Middle frontal gyrus (tissue), 1 donor: ENCODE data around the gene STEAP4.

ENCODE experiments used
- DNase-seq: peaks from one replicate; pipeline ENCODE4 v3.0.0-alpha.2; 2015; ENCODE audit warnings: low spot score; ENCODE audit errors: extremely low spot score

STEAP4 gene

DNA sequence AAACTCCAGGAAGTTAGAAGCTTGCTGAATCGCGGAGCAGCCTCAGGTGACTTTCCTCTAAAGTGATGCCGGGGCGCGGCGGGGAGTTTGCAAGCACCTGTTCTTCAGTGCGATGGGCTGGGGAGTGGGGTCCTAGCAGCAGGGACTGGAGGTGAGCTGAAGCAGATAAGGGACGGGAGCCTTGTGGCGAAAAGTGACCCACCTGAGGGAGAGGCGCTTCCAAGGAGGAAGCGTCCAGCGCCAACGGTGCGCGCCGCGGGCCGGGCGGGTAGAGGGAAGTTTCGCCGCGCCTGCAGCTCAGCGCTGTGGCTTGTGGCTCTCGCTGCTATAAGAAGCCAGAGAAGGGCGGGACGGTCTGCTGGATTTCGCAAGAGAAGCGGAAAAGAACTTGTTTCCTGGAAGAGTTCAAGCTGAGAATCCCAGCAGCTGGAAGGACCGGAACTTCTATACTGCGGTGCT, at the start of gene STEAP4:
Gene STEAP4, minus strand, starts transcription at position 305 of the 459 bp plus-strand sequence. CDS start 22,625 bp downstream, outside the sequence.
- DNase-seq = no peak

- no peak for DNase-seq
These were observed 48.3 kb upstream of the STEAP4 start for GRCh38 chr7:88355011-88355410.

DNA sequence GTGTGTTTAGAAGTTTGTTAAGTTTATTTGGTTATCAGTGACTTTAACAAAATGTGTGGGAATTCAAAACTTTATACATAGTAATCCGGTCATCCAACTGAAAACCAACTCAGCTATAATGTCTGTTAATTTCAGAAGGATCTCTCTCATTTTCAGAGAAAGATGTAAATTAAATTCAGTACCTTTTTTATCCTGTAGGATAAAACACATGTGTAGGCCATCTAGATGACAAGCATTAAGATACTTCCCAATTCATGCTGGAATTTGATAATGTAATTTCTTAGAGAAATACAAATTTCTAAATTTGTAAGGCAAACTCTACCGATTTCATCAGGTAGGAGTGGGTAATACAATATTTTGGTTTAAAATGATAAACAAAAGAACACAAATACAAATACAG, 43.4 kb upstream of the STEAP4 start:
- no peak for DNase-seq

DNA sequence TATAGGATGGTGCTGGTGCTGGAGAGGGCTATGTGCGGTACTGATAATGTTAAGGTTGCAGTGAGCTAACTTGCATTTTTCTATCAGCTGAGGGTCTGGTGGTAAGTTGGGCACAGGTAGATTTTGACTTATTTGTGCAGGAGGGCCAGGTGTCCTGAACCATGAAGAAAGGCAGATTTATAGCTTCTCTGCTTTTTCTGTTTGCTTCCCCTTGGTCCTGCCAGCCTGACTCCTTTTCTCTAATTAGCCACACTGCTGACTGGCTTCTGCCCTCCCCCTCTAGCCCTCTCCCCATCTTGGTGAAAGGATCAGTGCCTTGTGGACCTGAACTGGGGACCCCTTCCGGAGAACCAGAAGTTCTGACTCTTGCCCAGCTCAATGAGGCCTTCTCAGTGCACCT, 40.8 kb upstream of the STEAP4 start:
- DNase-seq = no peak

- DNase-seq = no peak
These were observed 40.4 kb upstream of the STEAP4 start for GRCh38 chr7:88347090-88347489.

DNA sequence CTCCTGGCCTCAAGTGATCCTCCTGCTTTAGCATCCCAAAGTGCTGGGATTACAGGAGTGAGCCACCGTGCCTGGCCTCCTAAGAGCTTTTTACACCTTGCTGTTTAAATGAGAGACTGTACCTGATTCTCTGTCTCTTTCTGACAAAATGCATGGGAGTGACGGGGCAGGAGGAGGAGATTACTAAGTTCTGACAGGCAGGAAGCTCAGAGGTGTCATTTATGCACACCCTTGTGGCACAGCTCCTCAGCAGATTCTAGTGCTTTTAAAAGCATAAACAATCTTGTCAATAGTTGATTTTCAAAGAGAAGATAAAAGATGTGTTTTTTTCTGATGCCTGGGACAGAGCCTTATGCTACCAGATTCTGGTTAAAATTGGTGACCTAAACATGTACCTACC, 39.7 kb upstream of the STEAP4 start:
- no peak for DNase-seq

DNA sequence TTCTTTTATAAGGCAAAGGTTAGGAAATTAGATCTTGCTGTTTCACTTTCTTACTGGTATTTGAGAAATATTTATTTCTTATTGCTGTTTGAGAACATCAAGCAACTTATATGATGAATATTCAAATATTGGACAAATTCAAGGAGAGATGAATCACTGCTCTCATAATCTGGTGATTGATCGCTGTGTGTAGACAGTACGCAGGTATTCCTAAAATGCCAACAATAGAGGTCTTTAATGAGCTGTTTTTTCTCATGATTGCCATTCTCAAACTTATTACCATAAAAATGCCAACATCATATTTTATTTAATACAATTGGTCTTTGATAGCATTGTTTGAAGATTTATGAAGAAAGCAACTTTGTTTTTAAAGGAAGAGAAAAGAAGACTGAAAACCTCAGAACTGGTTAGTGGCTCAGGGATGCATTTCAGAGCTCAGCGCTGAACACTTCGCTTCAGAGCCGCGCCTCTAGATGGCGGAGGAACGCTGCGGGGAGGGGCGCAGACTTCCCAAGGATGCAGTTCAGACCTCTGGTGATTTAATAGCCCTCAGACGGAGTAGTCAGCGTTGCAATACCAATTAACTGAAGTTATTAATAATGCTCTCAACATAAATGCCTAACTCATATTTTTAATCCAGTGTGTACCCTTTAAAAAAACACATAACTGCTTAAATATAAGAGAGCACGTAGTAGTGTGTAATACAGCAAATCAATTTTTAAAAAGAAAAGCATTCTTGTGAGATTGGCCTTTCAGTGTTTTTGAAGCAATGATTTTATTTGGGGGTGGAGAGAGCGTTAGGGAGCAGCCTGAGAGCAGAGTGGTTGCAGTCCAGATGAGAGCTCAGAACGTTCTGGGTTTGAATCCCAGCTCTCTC, 38.5 kb upstream of the STEAP4 start:
- DNase-seq = peak; percentile 65

DNA sequence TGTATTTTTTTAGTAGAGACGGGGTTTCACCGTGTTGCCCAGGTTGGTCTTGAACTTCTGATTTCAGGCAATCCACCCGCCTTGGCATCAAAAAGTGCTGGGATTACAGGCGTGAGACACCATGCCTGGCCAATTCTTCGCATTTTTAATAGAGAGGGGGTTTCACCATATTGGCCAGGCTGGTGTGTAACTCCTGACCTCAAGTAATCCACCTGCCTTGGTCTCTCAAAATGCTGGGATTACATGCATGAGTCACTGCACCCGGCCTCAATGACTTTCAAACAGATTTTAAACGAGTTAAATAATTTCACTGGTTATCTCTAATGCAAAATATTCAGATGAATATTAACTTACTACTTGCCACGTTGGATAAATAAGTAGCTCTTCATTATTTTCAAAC, 37.6 kb upstream of the STEAP4 start:
- no peak for DNase-seq

GRCh38 chr7:88339195-88339922, 32.7 kb upstream of the STEAP4 start:
- no peak for DNase-seq

DNA sequence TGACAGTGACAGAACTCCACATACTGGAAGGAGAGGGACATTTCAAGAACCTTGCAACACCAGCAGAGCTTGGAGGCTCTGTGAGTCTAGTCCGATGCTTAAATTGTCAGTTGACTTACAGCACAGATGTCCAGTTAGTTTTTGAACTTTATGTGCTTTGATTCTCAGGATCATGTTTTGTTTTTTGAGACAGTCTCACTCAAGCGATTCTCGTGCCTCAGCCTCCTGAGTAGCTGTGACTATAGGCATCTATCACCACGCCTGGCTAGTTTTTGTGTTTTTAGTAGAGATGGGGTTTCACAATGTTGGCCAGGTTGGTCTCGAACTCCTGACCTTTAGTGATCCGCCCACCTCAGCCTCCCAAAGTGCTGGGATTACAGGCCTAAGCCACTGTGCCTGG, 31.8 kb upstream of the STEAP4 start:
- DNase-seq = no peak

DNA sequence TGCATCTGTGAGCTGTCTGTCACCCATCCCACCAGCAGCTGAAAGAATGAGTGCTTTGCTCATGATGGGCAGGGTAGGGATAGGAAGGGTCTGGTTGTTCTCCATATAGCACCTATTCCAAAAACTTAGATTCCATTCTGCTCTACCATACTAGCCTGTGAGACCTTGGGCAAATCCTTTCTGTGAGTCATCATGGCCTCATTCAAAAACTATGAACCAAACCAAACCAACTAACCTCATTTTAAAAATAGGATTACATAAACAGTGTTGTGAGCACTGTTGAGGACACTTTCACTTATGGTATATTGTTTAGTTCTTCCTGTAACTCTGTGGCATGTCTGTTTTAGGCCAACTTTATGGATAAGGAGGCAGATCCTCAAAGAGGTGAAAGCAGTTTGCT, 30.9 kb upstream of the STEAP4 start:
- no peak for DNase-seq

GRCh38 chr7:88331322-88331721, 24.6 kb upstream of the STEAP4 start:
- DNase-seq = no peak

GRCh38 chr7:88329532-88330463, 23.1 kb upstream of the STEAP4 start:
- no peak for DNase-seq

GRCh38 chr7:88328787-88329186, 22.1 kb upstream of the STEAP4 start:
- DNase-seq = no peak

- no peak for DNase-seq
These were observed 18.0 kb upstream of the STEAP4 start for GRCh38 chr7:88324699-88325098.

DNA sequence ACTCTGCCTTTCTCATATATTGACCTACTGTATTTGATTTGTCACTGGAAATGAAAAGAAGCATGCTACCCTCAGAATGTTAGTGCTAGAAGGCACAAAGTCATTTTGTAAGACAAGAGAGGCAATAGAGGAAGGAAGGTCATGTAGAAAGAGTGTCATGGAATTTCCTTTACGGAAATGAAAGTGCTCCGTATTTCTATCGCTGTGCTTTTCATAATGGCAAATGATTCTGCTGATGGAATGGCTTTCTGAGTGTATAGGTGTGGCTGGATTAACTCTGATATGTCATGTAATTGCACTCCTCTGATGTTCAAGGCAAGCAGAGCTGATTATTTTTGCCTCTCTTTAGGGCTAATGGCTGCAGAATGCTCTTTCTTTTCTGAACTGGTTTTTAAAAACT, 15.5 kb upstream of the STEAP4 start:
- DNase-seq = no peak

GRCh38 chr7:88321694-88322093, 15.0 kb upstream of the STEAP4 start:
- no peak for DNase-seq

DNA sequence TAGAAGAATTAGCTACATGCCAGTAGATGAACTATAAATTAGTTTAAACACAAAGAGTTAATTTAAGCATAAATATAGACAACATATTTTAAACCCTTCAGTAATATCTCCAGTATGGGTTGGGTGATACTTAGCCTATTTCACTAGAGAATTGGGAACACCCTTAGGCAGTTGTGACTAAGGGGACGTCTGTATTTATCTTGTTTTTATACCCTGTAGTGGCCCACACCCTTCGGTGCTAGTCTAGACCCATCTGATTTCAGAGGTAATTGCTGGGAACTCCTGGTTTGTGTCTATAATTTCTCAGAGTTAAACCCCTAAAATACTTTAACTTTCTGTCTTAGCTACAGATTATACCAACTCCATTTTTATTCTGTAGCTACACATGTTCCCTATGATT, 11.5 kb upstream of the STEAP4 start:
- no peak for DNase-seq

DNA sequence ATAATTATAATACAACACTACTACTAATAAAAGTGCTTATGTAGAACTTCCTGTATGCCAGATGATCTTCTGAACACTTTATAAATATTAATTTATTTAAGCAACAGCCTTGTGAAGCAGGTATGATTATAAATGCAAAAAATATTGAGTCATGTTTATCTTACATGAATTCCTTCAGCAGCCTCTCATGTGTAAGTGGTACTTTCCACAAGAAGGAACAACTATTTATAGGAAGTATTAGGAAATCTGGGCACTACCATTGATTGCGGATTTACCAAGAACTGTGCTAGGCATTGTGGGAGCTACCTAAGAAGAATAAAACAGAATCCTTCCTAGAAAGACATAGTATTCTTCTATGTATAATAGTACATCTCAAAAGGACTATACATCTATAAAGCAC, 10.7 kb upstream of the STEAP4 start:
- no peak for DNase-seq

DNA sequence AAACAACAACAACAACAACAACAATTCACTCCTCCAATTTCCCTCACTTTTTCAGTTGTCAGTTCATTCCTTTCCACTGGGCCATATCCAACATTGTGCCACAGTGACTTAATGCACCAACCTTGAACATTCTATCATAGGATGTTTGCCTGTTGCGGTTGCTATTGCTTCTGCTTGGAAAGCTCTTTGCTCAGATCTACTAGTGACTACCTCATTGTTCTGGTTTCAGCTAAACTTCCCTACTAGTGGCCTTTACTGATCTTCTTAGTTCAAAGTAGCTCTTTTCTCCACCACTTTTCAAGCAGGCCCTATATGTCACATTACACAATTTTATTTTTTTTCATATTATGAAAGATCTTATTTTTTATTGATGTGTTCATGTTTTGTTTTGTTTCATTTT, 9.8 kb upstream of the STEAP4 start:
- DNase-seq = no peak

- no peak for DNase-seq
These were observed 8.8 kb upstream of the STEAP4 start for GRCh38 chr7:88315522-88315921.
